Activated T-cell treated with anti-CD3 and anti-CD28 coated beads, Interleukin-2, amount 50 U/mL, for 24 hours (primary cell): ENCODE results near the gene BMAL2.

Experiments used
- DNase-seq: peaks from one replicate; pipeline ENCODE4 v3.0.0-alpha.2; 2020
- H3K27ac Mint-ChIP-seq: 2 replicates; pipeline ENCODE4 v1.8.0; 2020; ENCODE audit warnings: mild to moderate bottlenecking, mixed read lengths
- H3K27me3 Mint-ChIP-seq: 2 replicates; pipeline ENCODE4 v1.8.0; 2020; ENCODE audit warnings: mixed read lengths
- H3K36me3 Mint-ChIP-seq: 2 replicates; pipeline ENCODE4 v1.8.0; 2020; ENCODE audit warnings: low read depth, mixed read lengths
- H3K4me1 Mint-ChIP-seq: 2 replicates; pipeline ENCODE4 v1.8.0; 2020; ENCODE audit warnings: low read depth, mixed read lengths
- H3K4me3 Mint-ChIP-seq: 2 replicates; pipeline ENCODE4 v1.8.0; 2020; ENCODE audit warnings: mild to moderate bottlenecking, moderate library complexity, mixed read lengths
- H3K9me3 Mint-ChIP-seq: 2 replicates; pipeline ENCODE4 v1.8.0; 2020; ENCODE audit warnings: mixed read lengths

BMAL2 gene

DNA sequence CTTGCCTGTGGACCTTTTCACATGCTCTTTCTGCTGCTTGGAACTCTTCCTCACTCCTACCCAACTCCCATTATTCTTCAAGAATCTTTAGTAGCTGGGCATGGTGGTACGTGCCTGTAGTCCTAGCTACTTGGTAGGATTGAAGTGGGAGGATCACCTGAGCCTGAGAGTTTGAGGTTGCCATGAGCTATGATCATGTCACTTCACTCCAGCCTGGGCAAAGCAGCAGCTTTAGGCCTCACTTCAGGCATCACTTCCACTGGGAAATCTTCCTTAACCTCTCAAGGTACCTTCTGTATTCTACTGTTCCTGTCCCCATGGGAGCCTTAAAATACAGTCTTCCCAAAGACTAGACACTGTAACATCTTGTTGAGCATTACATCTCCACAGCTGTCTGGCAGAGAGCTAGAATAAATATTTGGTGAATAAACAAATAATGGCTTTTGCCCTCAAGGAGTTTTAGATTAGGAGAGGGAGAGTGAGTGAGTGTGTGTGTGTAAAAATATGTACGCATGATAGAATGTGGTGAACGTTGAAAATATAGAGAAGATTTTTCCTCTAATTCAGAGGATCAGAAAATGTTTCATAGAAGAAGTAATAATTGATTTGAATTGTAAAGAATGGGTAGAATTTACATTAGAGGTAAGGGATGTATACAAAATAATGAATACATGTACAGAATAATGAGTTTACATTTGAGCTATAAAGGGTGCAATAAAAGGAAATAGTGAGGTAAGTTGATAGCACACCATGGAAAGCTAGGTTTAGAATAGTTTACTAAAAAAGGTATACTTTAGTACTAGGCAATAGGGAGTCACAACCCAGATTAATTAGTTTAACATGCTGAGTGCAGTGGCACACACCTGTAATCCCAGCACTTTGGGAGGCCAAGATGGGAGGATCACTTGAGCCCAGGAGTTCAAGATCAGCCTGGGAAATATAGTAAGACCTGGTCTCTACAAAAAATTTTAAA lies 29.2 kb upstream of the BMAL2 start:
- no peaks in the 10 kb centered on the region for H3K9me3 Mint-ChIP-seq
- H3K4me3 Mint-ChIP-seq: no peak overlapping the region
- no peaks in the 10 kb centered on the region for H3K27me3 Mint-ChIP-seq
- no peak overlapping the region for H3K27ac Mint-ChIP-seq
- H3K4me1 Mint-ChIP-seq: peaks cover 3% of the 10 kb centered on the region
- peaks cover 37% of the 10 kb centered on the region for H3K36me3 Mint-ChIP-seq
- DNase-seq: no peak

DNA sequence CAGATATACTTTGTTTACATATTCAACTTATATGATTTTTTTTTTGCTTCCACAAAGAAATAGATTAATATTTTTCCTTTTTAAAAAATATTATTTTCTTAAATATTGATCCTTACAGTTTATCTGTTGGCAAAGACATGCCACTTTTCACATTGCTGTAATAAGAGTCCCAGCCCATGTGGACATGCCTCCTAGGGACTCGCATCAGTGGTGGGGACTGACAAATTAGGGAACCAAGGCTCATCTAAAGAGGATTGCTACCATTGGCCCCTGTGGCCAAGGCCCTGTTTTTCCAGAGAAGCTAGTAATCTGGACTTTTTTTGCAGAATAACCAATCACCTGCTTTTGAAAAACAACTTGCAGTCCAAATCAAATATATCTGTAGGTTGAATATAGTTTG lies 27.8 kb upstream of the BMAL2 start:
- Mint-ChIP-seq H3K4me3 (no peak overlapping the region), H3K27ac (no peak overlapping the region), H3K36me3 (peaks cover 36% of the 10 kb centered on the region), H3K9me3 (no peaks in the 10 kb centered on the region), H3K4me1 (peaks cover 3% of the 10 kb centered on the region), H3K27me3 (no peaks in the 10 kb centered on the region)
- DNase-seq: no peak

DNA sequence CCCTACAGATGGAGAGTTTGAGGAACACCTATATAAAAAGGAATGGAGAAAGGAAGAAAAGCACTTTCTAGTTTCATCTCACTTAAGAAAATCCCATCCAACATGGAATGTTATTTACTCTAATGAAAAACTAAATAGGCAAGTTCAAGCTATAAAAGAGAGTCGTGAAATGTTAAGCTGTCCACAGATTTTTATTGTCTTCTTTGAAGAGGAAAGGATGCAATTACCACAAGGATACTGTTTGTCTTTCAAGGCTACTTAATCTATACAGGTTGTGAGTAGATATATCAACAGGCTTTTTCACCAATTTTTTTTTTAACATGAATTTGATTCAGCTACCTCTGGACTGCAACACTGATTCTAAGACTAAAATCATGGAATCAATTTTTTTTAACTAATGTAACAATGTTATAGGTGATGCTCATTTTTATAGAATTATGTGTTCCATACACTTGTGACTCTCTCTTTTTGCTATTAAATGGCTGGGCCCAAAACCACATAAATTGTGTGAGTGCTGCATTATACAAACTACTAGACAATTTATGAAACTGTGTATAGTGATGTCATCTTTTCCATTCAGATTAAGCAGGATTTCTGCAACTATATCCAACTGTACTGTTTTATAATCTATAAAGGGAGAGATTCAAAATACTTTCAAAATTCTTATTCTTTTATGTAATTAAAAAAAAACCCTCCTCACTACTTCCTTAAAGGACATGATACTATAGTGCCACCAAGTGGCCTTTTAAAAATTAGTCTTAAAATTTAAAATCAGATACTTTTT lies 26.8 kb upstream of the BMAL2 start:
- Mint-ChIP-seq H3K27me3 (no peaks in the 10 kb centered on the region), H3K4me1 (peaks cover 3% of the 10 kb centered on the region), H3K4me3 (no peak overlapping the region), H3K36me3 (peaks cover 33% of the 10 kb centered on the region), H3K27ac (no peak overlapping the region), H3K9me3 (no peaks in the 10 kb centered on the region)
- DNase-seq: no peak

DNA sequence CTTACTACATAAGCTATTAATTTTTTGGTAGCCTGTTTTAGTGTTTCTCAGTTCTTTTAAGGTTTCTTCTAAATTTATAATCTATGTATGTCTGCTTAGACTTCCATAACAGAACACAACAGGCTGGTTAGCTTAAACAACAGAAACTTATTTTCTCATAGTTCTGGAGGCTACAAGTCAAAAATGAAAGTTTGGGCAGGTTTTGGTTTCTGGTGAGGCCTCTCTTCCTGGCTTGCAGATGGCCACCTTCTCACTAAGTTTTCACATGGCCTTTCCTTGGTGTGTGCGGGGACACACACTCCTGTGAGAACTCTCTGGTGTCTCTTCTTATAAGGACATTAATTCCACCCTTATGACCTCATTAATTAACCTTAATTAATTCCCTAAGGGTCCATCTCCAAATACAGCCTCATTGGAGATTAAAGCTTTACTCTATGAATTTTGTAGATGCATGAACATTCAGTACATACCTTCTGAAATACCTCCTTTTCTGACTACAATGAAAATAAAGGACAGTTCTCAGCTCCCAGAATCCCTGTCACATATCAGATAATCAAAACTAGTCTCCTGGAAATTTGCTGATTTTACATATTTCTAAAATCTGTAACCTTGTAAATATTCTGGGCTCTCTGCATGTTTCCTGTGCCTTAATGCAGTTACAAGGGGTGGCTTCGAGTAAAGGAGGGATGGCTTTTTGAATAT lies 23.2 kb upstream of the BMAL2 start:
- peaks cover 49% of the 10 kb centered on the region for H3K36me3 Mint-ChIP-seq
- no peaks in the 10 kb centered on the region for H3K9me3 Mint-ChIP-seq
- no peak overlapping the region for H3K27ac Mint-ChIP-seq
- H3K4me3 Mint-ChIP-seq: no peak overlapping the region
- no peak for DNase-seq
- H3K4me1 Mint-ChIP-seq: peaks cover 3% of the 10 kb centered on the region
- H3K27me3 Mint-ChIP-seq: no peaks in the 10 kb centered on the region

DNA sequence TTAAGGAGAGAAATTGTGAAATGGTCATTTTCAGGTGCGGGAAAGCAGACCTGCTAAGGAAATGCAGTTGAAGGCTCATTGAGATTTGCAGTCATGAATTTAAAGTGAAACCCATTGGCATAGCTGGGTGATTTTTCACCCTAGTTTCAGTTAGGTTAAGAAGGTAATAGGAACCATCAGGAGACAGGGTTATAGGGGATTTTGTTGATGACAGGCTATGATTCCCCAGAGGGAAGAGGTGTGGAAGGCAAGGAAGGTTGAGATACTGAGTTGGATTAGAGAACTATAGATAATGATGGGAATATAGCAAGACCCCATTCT lies 22.7 kb upstream of the BMAL2 start:
- Mint-ChIP-seq H3K36me3 (peaks cover 54% of the 10 kb centered on the region), H3K27ac (no peak overlapping the region)

DNA sequence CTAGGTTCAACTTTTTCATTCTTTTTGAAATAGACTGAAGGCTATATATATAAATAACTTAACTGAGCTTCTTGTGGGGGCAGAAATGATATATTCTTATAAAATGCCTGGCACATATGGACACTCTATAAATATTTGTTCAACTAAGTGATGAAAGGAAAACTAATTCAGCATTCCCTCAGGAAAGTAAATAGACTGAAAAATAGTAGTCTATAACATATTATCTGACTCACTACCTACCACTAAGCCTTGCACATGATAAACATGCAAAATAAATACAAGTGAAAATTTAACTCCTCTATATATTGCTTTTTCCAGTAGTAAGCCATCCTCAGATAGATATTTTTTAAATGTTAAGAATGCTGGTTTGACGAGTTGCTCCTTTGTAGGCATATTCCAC lies 15.7 kb upstream of the BMAL2 start:
- Mint-ChIP-seq H3K9me3 (no peaks in the 10 kb centered on the region), H3K27me3 (no peaks in the 10 kb centered on the region), H3K4me1 (no peaks in the 10 kb centered on the region), H3K27ac (no peak overlapping the region), H3K36me3 (peaks cover 80% of the 10 kb centered on the region), H3K4me3 (no peak overlapping the region)
- DNase-seq: no peak

More for the DNA sequence above, 22.7 kb upstream of the BMAL2 start:
- H3K27me3 Mint-ChIP-seq: no peaks in the 10 kb centered on the region
- DNase-seq: no peak
- H3K9me3 Mint-ChIP-seq: no peaks in the 10 kb centered on the region
- no peak overlapping the region for H3K4me3 Mint-ChIP-seq
- peaks cover 3% of the 10 kb centered on the region for H3K4me1 Mint-ChIP-seq

- H3K4me1 Mint-ChIP-seq: no peaks in the 10 kb centered on the region
- no peak overlapping the region for H3K4me3 Mint-ChIP-seq
- no peak for DNase-seq
- H3K27me3 Mint-ChIP-seq: no peaks in the 10 kb centered on the region
- H3K9me3 Mint-ChIP-seq: no peaks in the 10 kb centered on the region
- peaks cover 75% of the 10 kb centered on the region for H3K36me3 Mint-ChIP-seq
- H3K27ac Mint-ChIP-seq: no peak overlapping the region
Observed at GRCh38 chr12:27319409-27319808, 13.2 kb upstream of the BMAL2 start.

DNA sequence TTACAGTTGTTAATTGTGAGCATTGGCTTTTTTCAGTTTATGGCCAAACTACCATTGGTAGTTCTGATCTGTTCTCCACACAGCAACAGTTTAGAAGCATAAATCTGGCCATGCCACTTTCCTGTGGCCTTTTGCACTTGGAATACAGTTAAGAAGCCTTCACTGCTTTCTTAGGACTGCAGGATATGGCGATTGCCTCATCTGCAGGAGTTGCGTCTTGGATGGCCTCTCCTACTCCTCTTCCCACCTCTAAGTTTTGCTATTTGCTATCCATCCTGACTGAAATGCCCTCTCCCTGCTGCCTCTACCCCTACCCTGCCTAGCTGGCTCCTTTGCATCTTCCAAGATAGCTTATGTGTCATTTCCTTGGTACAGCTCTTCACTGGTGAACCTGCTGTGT lies 12.8 kb upstream of the BMAL2 start:
- H3K27ac Mint-ChIP-seq: no peak overlapping the region

DNA sequence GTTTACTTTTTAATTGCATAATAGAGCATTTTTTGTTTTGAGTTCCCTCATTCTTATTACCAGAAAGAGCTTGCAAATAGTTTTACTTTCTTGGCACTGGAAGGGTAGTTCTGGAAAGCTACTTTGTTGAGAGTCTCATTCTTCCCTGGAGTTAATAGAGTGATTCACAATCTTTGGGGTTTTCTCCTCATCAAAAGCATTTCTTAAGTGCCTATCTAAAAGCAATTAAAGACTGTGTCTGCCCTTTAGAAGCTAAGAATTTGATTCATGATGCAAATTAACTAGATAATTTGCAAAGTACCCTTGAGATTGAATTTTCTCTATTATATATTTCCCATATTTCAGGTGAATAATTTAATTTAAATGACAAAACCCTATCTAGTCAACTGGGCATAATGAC lies 8.1 kb upstream of the BMAL2 start:
- no peaks in the 10 kb centered on the region for H3K27me3 Mint-ChIP-seq
- DNase-seq: no peak
- H3K9me3 Mint-ChIP-seq: no peaks in the 10 kb centered on the region
- H3K36me3 Mint-ChIP-seq: peaks cover 50% of the 10 kb centered on the region
- H3K4me3 Mint-ChIP-seq: no peak overlapping the region
- no peak overlapping the region for H3K27ac Mint-ChIP-seq
- H3K4me1 Mint-ChIP-seq: peaks cover 4% of the 10 kb centered on the region

More for the DNA sequence above, 12.8 kb upstream of the BMAL2 start:
- H3K9me3 Mint-ChIP-seq: no peaks in the 10 kb centered on the region
- no peak for DNase-seq
- H3K36me3 Mint-ChIP-seq: peaks cover 71% of the 10 kb centered on the region
- no peak overlapping the region for H3K4me3 Mint-ChIP-seq
- no peaks in the 10 kb centered on the region for H3K4me1 Mint-ChIP-seq
- no peaks in the 10 kb centered on the region for H3K27me3 Mint-ChIP-seq

- Mint-ChIP-seq H3K36me3 (peaks cover 18% of the 10 kb centered on the region), H3K4me3 (peak overlapping the region; percentile 82), H3K9me3 (no peaks in the 10 kb centered on the region), H3K4me1 (peaks cover 43% of the 10 kb centered on the region), H3K27me3 (peaks cover 44% of the 10 kb centered on the region), H3K27ac (peak overlapping the region; percentile 91)
- no peak for DNase-seq
Observed at GRCh38 chr12:27330846-27331245, 1.8 kb upstream of the BMAL2 start.

DNA sequence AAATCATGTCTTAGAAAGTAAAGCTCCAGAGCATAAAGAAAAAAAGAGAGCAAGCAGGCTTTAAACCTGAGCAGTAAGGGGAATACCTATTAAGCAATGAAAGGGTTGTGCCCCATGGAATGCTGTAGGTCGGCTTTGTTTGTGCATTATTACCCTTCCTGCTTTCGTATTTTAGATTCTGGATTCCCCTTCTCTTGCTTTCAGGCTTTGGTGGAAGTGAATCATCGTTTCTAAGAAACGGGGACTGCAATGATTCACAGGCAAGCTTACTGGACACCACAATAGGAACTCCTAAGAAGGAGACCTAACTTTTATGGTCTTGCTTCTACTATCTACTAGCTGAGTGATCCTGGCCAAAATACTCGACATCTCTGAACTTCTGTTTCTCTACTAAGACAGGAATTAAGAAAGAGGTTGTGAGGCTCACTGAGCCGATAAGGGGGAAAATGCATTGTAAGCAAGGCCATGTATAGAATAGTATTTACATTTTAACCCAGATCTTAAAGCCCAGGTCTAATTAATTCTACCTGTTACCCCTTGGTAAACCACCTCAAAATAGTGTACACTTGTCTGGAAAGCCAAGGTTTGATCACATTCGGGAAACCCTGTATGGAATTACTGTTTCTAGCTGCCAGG lies 1.2 kb upstream of the BMAL2 start:
- H3K4me1 Mint-ChIP-seq: peaks cover 44% of the 10 kb centered on the region
- H3K27ac Mint-ChIP-seq: peak overlapping the region; percentile 91
- no peak for DNase-seq
- H3K36me3 Mint-ChIP-seq: peaks cover 16% of the 10 kb centered on the region
- H3K27me3 Mint-ChIP-seq: peaks cover 50% of the 10 kb centered on the region
- H3K4me3 Mint-ChIP-seq: peak overlapping the region; percentile 82
- H3K9me3 Mint-ChIP-seq: no peaks in the 10 kb centered on the region

- Mint-ChIP-seq H3K27me3 (peaks cover 50% of the 10 kb centered on the region), H3K27ac (peak overlapping the region; percentile 91), H3K4me3 (peak overlapping the region; percentile 82), H3K9me3 (no peaks in the 10 kb centered on the region), H3K36me3 (peaks cover 12% of the 10 kb centered on the region), H3K4me1 (peaks cover 44% of the 10 kb centered on the region)
- DNase-seq: peak; percentile 32
Observed at GRCh38 chr12:27331927-27332324, 710 bp upstream of the BMAL2 start.

DNA sequence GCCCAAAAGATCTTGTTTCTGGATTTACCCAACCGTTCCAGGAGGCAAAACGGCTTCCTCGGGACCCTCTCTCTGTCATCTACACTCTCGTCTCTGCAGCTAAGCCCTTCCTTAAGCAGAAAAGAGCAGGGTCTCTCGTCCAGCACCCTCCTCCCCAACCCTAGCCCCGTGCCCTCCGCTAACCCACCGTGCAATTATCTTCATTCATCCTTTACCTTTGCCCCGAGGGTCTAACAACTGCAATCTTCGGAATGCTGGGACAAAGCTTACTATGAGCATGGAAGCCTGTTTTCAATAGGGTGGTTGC lies 276 bp upstream of the BMAL2 start:
- Mint-ChIP-seq H3K4me1 (peaks cover 44% of the 10 kb centered on the region), H3K27ac (peak overlapping the region; percentile 91), H3K4me3 (peak overlapping the region; percentile 82)

DNA sequence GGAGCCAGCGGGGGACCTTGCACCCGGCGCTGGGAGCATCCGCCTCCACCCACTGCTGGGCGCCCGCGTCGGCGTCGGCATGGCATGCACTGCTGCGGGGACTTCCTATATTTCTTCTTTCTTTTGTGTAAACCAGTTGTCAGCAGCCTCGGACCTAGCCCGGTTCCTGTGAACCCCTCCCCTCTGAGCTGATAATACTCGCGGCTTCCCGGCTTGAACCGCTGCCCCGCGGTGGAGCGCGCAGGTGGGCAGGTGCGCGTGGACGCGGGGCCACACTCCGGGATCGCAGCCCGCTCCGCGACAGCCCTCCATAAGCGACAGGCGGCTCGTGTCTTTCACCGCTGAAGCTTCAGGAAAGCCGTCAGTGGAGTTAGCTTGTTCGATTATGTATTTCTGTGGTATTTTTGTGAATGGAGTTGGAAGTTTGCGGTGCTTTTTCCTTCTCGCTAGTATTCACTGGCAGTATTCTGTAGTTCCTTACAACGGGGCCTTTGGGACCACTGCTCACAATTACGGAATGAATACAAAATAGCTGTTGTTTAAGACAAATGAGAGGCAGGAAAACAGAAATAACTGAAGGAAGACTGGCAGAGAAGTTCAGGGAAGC lies 870 bp downstream of the BMAL2 start:
- peak overlapping the region; percentile 82 for H3K27ac Mint-ChIP-seq
- H3K36me3 Mint-ChIP-seq: peaks cover 5% of the 10 kb centered on the region
- DNase-seq: no peak
- peaks cover 50% of the 10 kb centered on the region for H3K27me3 Mint-ChIP-seq
- H3K4me3 Mint-ChIP-seq: peak overlapping the region; percentile 89
- H3K4me1 Mint-ChIP-seq: peaks cover 44% of the 10 kb centered on the region
- H3K9me3 Mint-ChIP-seq: no peaks in the 10 kb centered on the region

More for the DNA sequence above, 276 bp upstream of the BMAL2 start:
- Mint-ChIP-seq H3K27me3 (peaks cover 50% of the 10 kb centered on the region), H3K36me3 (peaks cover 11% of the 10 kb centered on the region), H3K9me3 (no peaks in the 10 kb centered on the region)
- no peak for DNase-seq
